ENCODE results near the gene FBXO27.
"Not testable (repeated sequence)": the region's sequence is repeated elsewhere in the genome, so short reads cannot be mapped to it uniquely, and the experiment has no call there.

The FBXO27 gene

DNA sequence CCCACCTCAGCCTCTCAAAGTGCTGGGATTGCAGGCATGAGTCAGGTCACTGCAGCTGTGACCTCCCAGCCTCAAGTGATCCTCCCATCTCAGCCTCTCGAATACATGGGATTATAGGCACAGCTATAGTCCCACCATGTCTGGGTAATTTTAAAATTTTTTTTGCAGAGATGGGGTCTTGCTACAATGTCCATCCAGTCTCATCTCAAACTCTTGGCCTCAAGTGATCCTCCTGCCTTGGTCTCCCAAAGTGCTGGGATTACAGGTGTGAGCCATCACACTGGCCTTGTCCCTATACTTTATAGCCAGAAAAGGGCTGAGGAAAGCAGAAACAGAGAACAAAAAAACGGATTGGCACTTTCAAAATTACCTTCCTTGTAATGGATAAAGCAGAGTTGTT is 4.8 kb upstream of the FBXO27 start:
- no peak for DNase-seq

DNA sequence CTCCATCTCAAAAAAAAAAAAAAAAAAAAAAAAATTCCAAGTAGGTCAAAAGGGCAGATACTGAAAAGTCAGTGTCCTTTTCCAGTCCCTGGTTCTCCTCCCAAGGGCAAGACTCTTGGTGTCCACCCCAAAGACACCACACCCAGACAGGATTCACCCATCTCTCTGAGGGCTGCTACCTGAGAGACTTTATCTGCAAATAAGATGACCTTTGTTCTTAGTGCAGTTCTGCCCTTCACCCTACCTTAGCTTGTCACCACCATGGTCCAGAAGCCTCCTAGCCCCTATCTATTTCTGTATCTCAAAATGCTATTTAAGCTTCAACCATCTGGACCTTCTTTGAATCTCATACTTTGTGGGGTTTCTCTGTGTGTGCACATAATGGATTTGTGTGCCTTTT is 4.2 kb upstream of the FBXO27 start:
- DNase-seq, result no peak

DNA sequence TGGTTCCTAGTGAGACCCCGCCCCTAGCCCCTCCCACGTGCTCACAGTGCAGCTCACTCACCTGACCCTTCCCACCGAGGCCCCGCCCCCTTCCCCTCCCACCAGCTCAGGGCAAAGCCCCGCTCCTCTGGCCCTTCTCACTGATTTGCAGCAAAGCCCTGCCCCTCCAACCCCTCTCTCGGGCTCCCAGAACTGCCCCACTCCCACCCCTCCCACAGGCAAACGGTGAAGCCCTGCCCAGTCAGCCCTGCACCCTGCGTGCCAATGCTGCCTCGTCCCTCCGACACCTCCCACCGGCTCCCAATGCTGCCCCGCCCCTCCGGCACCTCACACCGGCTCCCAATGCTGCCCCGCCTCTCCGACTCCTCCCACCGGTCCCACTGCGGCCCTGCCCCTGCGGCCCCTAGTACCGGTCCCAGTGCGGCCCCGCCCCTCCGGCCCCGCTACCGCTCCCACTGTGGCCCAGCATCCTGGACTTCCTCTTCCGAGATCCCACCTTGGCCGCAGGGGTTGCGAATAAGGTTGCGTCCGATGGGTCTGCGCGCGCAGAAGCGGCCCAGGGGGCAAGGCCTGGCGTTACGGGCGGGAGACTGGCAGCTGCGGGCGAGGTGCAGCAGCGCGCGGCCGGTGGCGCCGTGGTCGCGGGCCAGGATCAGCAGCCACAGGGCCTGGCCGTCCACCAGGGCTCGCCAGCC is 834 bp downstream of the FBXO27 start:
- peak; percentile 78 for DNase-seq

DNA sequence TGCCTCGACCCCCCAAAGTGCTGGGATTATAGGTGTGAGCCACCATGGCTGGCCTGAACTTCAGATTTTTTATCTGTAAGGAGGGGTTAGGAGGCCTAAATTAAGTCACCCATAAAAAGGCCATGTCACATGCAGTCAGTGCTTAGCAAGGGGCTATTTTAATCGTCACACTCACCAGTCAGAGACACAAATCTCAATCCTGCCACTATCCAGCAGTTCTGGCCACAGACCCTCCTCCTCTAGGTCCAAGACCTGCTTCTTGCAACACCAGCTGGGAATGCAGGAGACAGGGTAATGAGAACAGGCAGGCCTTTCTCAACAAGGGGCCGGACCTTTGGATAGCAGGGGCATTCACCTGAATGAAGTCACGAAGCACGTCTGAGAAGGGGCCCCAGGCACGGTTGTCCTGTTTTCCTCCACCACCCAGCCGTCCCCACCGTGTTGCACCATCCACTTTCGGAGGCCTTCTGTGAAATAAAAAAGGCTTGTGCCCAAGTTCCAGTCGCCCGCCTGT is 1.4 kb downstream of the FBXO27 start:
- DNase-seq, result no peak

DNA sequence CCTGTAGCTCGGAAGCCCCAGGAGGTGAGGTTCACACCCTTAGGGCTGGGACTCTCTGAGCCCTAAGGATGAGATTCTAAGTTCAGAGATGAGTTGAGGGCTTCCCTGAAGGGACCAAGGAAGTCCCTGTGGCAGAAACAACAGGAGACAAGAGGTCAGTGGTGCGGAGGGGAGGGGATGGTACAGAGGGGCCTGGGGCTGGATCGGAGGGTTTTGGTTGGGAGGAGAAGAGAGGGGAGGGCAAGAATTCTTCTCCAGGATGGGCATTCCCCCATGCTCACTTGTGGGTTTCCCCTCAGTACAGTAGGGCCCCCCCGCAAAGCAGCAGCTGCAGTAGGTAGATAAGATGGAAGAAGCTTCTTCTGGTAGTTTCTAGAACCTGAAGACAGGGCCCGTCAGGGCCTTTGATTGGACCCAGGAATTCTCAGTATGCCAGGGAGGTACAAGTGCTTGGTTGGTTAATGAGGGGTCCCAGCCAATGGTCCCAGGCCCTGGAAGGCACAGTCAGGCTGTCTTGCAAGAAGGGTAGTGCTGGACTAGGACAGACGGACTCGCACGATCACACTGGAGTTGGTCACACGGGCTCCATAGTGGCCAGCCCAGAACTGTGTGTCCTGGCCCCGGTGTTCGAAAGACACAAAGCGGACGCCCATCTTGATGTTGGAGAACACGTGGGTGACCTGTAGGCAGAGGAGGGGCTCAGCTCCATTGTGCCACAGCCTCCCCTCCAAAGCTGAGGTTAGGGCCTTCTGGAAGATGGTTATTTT is 7.3 kb downstream of the FBXO27 start:
- DNase-seq, result no peak

DNA sequence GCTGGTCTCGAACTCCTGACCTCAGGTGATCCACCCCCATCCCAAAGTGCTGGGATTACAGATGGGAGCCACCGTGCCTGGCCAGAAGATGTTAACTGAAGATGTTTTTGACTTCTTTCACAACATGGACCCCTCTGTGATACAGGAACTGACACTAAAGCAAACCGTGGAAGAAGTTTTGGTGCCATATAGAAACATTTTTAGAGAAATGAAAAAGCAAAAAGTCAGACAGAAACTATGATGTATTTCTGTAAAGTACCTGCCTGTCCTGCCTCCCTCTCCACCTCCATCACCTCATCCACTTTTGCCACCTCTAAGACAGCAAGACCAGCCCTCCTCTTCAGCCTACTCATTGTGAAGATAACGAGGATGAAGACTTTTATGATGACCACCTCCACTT is 11.3 kb downstream of the FBXO27 start:
- DNase-seq, result no peak

DNA sequence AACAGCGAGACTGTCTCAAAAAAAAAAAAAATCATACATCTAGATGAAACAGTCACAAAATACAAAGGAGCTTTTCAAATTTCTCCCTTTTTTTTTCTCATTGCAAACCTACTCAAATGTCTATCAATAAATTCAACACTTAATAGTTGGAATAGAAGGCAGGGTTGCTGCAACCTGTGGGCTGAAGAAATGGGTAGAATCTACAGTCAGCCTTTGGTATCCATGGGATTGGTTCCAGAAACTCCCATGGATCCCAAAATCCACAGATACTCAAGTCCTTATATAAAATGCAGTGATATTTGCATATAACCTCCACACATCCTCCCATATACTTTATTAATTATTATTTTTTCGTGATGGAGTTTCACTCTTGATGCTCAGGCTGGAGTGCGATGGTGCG is 14.7 kb downstream of the FBXO27 start:
- DNase-seq, result no peak

DNA sequence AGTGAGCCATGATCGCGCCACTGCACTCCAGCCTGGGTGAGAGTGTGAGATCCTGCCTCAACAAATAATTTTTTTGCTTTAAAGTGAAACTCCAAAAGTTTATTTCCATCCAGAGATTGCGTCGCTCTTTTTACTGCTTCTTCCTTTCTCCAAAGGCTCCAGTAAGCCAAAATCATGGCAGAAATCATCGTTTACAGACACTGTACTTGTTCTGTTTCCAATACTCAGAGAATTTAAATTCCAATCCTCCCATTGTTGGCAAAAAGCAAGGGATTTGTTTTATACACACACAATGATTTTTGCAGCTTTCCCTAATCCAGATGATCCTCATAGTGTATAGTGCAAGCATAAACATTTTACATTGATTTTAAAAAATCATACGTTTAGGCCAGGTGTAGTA is 15.3 kb downstream of the FBXO27 start:
- no peak for DNase-seq

DNA sequence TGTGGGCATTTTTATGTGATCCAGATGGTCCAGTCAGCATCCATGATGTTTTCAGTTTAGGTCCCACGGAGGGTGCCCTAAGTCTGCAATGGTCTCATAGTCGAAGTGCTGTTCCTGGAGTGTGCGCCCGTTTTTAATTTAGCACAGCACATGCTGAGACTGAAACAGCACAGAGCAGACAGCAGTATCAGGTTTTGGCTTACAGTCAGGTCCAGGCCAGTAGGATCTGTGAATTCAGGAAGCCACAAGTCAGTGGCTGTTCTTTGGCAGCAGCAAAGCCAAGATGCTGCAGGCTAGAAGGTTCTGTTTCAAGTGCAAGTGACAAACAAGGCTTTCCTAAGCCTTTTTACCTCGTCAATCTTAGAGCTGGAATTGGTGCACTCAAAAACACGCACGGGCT is 18.3 kb downstream of the FBXO27 start:
- DNase-seq, result no peak

DNA sequence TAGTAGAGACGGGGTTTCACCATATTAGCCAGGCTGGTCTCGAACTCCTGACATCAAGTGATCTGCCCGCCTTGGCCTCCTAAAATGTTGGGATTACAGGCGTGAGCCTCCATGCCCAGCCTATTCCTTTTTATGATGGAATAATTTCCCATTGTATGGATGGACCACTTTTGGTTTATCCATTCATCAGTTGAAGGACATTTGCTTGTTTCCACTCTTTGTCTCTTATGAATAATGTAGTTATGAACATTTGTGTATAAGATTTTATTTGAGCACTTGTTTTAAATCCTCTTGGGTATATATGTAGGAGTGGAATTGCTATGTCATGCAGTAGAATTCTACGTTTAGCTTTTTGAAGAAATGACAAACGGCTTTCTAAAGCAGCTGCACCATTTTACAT is 23.3 kb downstream of the FBXO27 start:
- no peak for DNase-seq

DNA sequence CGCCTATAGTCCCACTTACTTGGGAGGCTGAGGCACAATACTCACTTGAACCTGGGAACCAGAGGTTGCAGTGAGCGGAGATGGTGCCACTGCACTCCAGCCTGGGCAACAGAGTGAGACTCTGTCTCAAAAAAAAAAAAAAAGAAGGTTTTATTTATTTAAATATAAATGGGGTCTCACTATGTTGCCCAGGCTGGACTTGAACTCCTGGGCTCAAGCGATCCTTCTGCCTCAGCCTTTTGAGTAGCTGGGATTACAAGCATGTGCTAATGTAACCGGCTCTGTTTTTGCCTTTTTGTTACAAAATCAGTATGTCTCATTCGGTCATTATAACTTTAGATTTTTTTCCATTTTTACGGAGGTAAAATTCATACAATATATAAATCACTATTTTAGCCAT is 24.2 kb downstream of the FBXO27 start:
- no peak for DNase-seq

DNA sequence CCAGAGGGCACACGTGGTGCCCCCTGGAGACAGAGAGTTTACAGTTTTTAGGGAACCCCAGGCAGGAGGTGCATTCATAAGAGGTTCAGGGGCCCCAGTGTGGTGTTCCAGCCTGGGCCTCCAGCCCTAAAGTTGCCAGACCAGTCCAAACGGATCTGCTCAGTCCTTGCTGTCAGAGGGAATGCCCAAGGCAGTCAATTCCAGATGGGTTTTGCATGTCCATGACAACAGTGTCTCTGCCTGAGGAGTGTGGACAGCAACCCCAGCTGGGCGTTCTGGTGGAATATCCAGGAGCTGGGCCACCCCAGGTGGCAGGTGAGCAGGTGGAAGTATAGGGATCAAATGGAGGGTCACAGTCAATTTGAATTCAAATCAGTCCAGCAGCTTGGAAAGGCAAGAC is 25.3 kb downstream of the FBXO27 start:
- DNase-seq, result no peak

DNA sequence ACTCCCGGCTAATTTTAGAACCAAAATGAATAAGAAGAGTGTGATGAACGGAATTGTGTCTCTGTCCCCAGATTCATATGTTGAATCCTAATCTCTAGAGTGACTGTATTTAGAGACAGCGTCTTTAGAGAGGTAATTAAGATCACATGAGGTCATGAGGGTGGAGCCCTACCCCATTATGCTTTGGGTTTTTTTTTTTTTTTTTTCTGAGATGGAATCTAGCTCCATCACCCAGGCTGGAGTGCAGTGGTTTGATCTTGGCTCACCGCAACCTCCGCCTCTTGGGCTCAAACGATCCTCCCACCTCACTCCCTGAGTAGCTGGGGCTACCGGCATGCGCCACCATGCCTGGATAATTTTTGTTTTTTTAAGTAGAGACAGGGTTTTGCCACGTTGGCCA is 27.9 kb downstream of the FBXO27 start:
- no peak for DNase-seq

DNA sequence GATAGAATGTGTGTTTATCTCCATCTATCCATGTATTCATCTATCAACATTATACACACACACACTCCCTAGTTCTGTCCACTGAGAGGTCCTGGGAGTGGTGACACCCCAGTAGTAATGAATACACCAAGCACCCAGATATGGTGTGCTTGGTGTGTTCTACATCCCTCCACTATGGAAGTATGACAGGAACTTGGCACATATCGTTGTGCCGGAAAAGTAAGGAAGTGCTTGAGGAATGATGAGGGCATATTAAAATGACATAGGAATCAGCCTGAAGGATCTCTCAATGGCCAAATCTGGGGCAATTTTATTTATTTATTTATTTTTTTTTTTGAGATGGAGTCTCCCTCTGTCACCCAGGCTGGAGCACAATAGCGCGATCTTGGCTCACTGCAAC is 28.6 kb downstream of the FBXO27 start:
- no peak for DNase-seq

DNA sequence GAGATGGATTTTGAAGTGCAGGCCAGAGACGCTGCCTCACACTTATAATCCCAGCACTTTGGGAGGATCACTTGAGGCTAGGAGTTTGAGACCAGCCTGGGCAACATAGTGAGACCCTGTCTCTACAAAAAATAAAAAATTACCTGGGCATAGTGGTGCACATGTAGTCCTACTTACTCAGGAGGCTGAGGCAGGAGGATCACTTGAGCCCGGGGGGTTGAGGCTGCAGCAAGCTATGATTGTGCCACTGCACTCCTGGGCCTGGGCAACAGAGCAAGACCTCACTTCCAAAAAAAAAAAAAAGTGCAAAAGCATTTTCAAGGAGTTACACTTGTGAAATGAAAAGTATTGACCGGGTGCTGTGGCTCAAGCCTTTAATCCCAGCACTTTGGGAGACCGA is 29.2 kb downstream of the FBXO27 start:
- DNase-seq, result no peak

DNA sequence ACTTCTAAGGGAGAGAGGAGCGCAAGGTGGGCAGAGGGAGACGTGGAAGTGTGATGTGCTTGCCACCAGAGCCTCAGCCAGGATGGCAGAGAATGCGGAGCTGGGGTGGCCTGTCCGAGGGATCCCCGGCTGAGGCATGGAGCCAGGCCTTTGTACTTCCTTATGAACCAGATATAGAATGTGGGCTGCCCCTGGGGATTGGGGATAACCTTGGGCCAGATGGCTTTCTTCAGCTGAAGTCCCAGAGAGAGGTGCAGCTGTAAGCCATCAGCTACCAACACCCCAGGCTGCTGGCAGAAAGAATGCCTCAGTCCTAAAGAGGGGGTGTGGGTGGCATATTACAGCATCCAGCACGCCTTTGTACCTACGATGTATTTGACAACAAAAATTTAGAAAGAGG is 31.3 kb downstream of the FBXO27 start:
- no peak for DNase-seq

DNA sequence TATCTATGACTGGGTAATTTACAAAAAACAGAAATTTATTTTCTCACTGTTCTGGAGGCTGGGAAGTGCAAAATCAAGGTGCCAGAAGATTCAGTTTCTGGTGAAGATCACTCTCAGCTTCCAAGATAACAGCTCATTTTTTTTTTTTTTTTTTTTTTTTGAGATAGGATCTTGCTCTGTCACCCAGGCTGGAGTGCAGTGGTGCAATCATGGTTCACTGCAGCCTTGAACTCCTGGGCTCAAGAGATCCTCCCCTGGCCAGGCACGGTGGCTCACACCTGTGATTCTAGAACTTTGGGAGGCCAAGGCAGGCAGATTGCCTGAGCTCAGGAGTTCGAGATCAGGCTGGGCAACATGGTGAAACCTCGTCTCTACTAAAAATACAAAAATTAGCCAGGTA is 34.8 kb downstream of the FBXO27 start:
- DNase-seq, result not testable (repeated sequence)

DNA sequence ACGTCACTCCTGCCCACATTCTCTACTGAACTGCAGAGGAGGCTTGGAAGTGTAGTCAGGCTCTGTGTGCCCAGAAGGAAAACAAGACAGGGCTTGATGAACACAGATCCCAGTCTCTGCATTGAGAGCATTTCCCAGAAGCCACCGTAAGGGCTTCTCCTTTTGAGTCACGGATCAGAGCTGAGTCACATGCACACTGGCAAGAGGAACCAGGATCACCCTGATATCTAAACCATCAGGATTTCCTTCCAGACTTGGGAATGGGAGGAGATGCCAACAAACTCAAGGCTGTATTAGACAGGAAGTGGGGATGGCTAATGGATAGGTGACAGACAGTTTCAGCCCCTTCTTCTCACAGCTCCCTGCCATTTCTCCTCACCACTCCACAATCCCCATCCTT is 39.1 kb downstream of the FBXO27 start:
- DNase-seq, result no peak

DNA sequence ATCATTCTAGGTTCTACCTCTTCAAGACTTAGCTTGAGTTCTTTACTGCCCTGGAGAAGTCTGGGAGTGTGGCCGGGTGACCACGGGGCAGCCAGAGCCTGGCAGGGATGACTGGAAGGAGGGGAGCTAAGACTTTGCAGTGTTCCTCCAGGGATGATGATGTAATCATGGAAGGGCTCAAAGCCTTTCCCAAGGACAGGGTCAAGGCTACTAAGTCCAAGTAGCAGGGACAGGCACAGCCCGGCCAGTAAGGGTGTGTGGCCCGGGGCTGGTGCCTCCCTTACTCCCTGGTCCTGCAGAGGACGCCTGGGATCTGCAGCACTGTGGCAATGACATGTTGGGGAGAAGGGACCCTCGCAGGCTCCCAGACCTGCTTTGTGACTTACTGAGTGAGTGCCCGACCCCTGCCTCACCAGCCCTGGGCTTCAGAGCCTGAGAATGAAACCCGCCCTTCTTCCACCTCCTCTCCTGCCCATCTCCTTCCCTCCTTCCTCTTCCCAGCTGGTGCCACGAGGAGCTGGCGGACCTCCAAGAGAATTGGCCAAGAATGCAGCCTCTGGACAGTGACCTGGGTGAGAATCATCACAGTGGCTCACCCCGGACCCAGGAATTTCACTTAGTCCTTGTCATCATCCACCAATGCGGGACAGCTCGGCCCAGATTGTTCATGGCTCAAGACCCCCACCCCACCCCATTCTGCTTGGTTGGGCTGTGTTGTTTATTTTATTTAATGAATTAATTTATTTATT is 41.2 kb downstream of the FBXO27 start:
- no peak for DNase-seq

DNA sequence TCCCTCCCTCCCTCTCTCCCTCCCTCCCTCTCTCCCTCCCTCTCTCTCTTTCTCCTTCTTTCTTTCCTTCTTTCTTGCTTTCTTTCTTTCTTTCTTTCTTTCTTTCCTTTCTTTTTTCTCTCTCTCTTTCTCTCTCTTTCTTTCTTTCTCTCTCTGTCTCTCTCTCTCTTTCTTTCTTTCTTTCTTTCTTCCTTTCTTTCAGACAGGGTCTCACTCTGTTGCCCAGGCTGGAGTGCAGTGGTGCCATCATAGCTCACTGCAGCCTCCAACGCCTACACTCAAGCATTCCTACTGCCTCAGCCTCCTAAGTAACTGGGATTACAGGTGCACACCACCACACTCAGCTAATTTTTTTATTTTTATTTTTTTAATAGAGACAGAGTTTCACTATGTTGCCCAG is 42.7 kb downstream of the FBXO27 start:
- not testable (repeated sequence) for DNase-seq

DNA sequence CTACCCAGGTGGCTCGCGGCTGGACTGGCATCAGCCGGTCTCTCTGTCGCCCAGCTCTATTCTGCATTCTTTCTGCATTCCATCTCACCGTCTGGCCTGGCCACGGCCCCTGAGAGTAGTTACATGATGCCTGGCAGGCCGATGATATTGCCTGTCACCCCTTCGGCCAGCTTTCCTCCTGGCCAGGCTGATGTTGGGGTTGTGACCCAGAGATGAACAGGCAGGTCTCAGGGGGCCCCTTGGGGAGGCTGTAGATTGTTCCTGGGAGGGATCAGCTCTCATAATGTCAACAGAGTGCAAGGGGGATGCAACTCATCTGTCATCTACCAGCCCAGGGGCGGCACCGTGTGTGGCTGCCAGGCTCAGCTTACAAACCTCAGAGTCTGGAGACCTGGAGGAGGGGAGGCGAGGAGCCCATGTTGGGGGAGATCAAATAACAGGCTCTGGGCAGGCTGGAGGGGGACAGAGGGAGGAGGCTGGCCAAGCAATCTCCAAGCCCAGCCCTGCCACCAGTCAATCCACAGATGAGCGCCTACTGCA is 43.2 kb downstream of the FBXO27 start:
- DNase-seq, result no peak

DNA sequence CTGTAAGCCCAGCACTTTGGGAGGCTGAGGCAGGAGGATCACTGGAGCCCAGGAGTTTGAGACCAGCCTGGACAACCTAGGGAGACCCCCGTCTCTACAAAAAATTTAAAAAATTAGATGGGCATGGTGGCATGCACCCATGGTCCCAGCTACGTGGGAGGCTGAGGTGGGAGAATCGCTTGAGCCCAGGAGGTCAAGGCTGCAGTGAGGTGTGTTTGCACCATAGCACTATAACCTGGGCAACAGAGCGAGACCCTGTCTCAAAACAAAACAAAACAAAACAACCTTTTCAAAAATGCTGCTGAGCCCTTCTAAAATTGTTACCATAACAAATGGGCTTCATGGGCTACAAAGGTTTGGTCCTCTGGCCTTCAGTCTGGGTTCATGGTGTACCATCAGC is 43.7 kb downstream of the FBXO27 start:
- DNase-seq, result not testable (repeated sequence)

DNA sequence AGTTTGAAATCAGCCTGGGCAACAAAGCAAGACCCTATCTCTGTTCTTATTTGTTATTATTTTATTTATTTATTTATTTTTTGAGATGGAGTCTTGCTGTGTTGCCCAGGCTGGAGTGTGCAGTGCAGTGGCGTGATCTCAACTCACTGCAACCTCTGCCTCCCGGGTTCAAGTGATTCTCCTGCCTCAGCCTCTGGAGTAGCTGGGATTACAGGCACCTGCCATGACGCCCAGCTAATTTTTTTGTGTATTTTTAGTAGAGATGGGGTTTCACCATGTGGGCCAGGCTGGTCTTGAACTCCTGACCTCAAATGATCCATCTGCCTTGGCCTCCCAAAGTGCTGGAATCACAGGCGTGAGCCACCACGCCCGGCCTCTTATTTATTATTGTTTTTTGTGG is 44.6 kb downstream of the FBXO27 start:
- DNase-seq, result not testable (repeated sequence)

DNA sequence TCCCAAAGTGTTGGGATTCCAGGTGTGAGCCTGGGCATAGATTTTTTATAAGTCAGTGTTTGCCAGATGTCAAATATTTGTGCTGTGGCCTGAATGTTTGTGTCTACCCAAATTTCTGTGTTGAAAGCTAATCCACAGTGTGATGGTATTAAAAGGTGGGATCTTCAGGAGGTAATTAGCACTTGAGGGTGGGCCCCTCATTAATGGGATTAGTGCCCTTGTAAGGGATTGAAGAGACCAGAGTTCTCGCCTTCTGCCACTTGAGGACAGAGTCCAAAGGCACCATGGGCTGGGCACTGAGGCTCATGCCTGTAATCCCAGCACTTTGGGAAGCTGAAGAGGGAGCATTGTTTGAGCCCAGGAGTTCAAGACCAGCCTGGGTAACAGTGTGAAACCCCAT is 47.1 kb downstream of the FBXO27 start:
- no peak for DNase-seq
